GM19099 (cell line): Measurements from ENCODE around the gene RETN.

ENCODE experiments used
- POLR2A ChIP-seq: IDR thresholded peaks from 3 replicates; pipeline ENCODE4 v1.6.1; 2011; ENCODE audit warnings: low read depth; ENCODE audit not compliant: insufficient read length; ENCODE audit errors: extremely low read depth

Gene RETN

GRCh38 chr19:7703332-7703731, 34.5 kb downstream of the RETN start:
- no peak for TF ChIP-seq POLR2A

GRCh38 chr19:7704280-7705060, 35.6 kb downstream of the RETN start:
- no peak for TF ChIP-seq POLR2A

GRCh38 chr19:7705387-7706187, 36.7 kb downstream of the RETN start:
- TF ChIP-seq POLR2A: peak; percentile 55

GRCh38 chr19:7706188-7706954, 37.5 kb downstream of the RETN start:
- no peak for TF ChIP-seq POLR2A

GRCh38 chr19:7706955-7707456, 38.2 kb downstream of the RETN start:
- TF ChIP-seq POLR2A: no peak

- TF ChIP-seq POLR2A: no peak
Measured at GRCh38 chr19:7709932-7710460, 41.1 kb downstream of the RETN start.

- no peak for TF ChIP-seq POLR2A
Measured at GRCh38 chr19:7710616-7711015, 41.8 kb downstream of the RETN start.

GRCh38 chr19:7715671-7716070, 46.8 kb downstream of the RETN start:
- no peak for TF ChIP-seq POLR2A

GRCh38 chr19:7716762-7717161, 47.9 kb downstream of the RETN start:
- no peak for TF ChIP-seq POLR2A

- TF ChIP-seq POLR2A: no peak
Measured at GRCh38 chr19:7718668-7719067, 49.8 kb downstream of the RETN start.
